ENCODE results near the gene GPX2.

GPX2 gene

DNA sequence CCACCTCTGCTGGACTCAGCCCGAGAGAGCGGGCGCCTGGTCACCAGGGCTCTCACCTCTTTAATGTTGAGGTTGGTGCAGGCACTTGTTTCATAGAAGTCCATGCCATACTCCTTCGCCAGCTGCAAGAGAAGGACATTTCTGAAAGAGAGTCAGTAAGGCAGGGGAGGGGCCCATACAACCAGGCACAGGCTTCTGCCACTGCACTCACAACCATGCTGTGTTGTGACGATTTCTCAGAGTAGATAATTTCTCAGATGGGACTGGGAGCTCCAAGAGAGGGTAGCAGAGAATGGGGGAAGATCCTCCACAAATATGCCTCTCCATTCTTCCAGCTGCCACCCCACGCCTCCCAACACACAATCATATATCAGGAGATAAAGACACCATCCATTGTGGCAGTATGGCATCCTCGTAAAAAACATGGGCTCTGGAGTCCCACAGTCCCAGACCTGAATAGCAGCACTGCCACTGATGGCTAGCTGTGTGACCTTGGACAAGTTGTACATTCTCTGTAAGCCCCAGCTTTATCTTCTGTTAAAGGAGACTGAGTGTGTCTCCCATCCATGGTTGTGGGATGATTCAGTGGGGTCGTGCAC, 6.2 kb upstream of the GPX2 start:
- no peaks in the 10 kb centered on the region for H3K36me3 ChIP-seq (ENCODE audit: insufficient read depth, low read length)
- H3K4me3 ChIP-seq (ENCODE audit: low read depth, low read length), result no peak overlapping the region
- H3K4me1 ChIP-seq (ENCODE audit: control insufficient read depth, insufficient read depth, low read length, unreplicated experiment), result no peaks in the 10 kb centered on the region
- H2AFZ ChIP-seq (ENCODE audit: low read length, unreplicated experiment), result no peak overlapping the region
- H3K27me3 ChIP-seq (ENCODE audit: insufficient read depth, low read length), result no peaks in the 10 kb centered on the region
- no peak overlapping the region for H3K27ac ChIP-seq (ENCODE audit: low read depth, low read length)
- no peaks in the 10 kb centered on the region for H3K79me2 ChIP-seq (ENCODE audit: control insufficient read depth, insufficient read depth, low read length, unreplicated experiment)

- Histone ChIP-seq H3K79me2 (ENCODE audit: control insufficient read depth, insufficient read depth, low read length, unreplicated experiment) (no peaks in the 10 kb centered on the region), H3K27ac (ENCODE audit: low read depth, low read length) (no peak overlapping the region), H3K4me1 (ENCODE audit: control insufficient read depth, insufficient read depth, low read length, unreplicated experiment) (no peaks in the 10 kb centered on the region), H3K4me3 (ENCODE audit: low read depth, low read length) (no peak overlapping the region), H3K27me3 (ENCODE audit: insufficient read depth, low read length) (no peaks in the 10 kb centered on the region), H3K36me3 (ENCODE audit: insufficient read depth, low read length) (no peaks in the 10 kb centered on the region), H2AFZ (ENCODE audit: low read length, unreplicated experiment) (no peak overlapping the region)
Measured at GRCh38 chr14:64947710-64948611, 5.4 kb upstream of the GPX2 start.

GRCh38 chr14:64946310-64947045, 3.9 kb upstream of the GPX2 start:
- Histone ChIP-seq H3K27ac (ENCODE audit: low read depth, low read length) (no peak overlapping the region), H3K4me3 (ENCODE audit: low read depth, low read length) (no peak overlapping the region), H3K79me2 (ENCODE audit: control insufficient read depth, insufficient read depth, low read length, unreplicated experiment) (no peaks in the 10 kb centered on the region), H3K36me3 (ENCODE audit: insufficient read depth, low read length) (no peaks in the 10 kb centered on the region), H3K27me3 (ENCODE audit: insufficient read depth, low read length) (no peaks in the 10 kb centered on the region), H2AFZ (ENCODE audit: low read length, unreplicated experiment) (no peak overlapping the region), H3K4me1 (ENCODE audit: control insufficient read depth, insufficient read depth, low read length, unreplicated experiment) (no peaks in the 10 kb centered on the region)

DNA sequence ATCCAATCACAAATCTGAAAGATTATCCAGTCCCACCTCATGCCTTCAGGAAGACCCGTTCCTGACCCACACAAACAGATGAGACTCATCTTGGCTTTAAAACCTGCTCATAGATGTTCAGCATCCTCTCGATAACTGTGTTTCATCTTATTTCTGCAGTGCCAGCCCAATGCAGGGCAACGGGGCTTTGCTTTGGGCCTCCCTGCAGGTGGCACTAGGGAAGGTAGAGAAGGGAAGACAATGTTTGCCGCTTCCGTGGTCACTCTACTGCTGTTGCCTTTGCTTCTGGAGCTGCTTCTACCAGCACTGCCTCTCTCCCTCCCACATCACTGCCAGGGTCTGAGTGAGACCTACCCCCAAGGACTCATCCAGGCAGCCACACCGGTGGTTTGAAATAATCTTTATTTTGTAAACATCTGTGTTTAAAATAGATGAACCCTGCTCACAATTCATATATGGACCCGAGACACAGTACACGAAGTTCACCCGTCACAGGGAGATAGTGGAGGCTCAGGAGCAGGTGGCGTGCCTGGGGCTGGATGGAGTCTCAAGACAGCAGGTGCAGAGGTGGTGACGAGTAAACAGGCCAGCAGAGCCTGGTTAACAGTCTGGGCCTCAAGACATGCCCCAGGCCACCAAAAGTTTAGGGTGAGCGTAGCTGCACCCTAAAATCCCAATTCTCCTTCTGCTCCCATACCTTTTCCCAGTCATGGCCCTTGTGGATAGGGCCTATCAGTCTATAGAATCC, 3.1 kb upstream of the GPX2 start:
- H3K27ac ChIP-seq (ENCODE audit: low read depth, low read length), result no peak overlapping the region
- H3K4me1 ChIP-seq (ENCODE audit: control insufficient read depth, insufficient read depth, low read length, unreplicated experiment), result no peaks in the 10 kb centered on the region
- H2AFZ ChIP-seq (ENCODE audit: low read length, unreplicated experiment), result no peak overlapping the region
- no peaks in the 10 kb centered on the region for H3K36me3 ChIP-seq (ENCODE audit: insufficient read depth, low read length)
- H3K79me2 ChIP-seq (ENCODE audit: control insufficient read depth, insufficient read depth, low read length, unreplicated experiment), result no peaks in the 10 kb centered on the region
- H3K4me3 ChIP-seq (ENCODE audit: low read depth, low read length), result no peak overlapping the region
- no peaks in the 10 kb centered on the region for H3K27me3 ChIP-seq (ENCODE audit: insufficient read depth, low read length)

DNA sequence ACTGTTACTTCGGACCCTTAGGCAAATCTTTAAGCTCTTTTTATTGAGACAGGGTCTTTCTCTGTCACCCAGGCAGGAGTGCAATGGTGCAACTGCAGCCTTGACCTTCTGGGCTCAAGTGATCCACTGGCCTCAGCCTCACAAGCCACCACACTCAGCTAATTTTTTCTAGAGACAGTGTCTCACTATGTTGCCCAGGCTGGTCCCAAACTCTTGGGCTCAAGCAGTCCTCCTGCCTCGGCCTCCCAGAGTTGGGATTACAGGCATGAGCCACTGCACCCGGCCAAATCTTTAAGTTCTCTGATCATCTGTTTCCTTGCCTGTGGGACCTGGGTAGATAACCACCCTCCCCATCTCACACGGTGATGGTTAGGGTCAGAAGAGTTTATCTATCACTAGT, 2.3 kb upstream of the GPX2 start:
- H3K27me3 ChIP-seq (ENCODE audit: insufficient read depth, low read length), result no peaks in the 10 kb centered on the region
- H3K36me3 ChIP-seq (ENCODE audit: insufficient read depth, low read length), result no peaks in the 10 kb centered on the region
- H3K79me2 ChIP-seq (ENCODE audit: control insufficient read depth, insufficient read depth, low read length, unreplicated experiment), result no peaks in the 10 kb centered on the region
- H3K4me3 ChIP-seq (ENCODE audit: low read depth, low read length), result no peak overlapping the region
- no peak overlapping the region for H3K27ac ChIP-seq (ENCODE audit: low read depth, low read length)
- no peak overlapping the region for H2AFZ ChIP-seq (ENCODE audit: low read length, unreplicated experiment)
- H3K4me1 ChIP-seq (ENCODE audit: control insufficient read depth, insufficient read depth, low read length, unreplicated experiment), result no peaks in the 10 kb centered on the region

- Histone ChIP-seq H3K79me2 (ENCODE audit: control insufficient read depth, insufficient read depth, low read length, unreplicated experiment) (no peaks in the 10 kb centered on the region), H2AFZ (ENCODE audit: low read length, unreplicated experiment) (no peak overlapping the region), H3K4me1 (ENCODE audit: control insufficient read depth, insufficient read depth, low read length, unreplicated experiment) (no peaks in the 10 kb centered on the region), H3K27me3 (ENCODE audit: insufficient read depth, low read length) (no peaks in the 10 kb centered on the region), H3K27ac (ENCODE audit: low read depth, low read length) (no peak overlapping the region), H3K4me3 (ENCODE audit: low read depth, low read length) (no peak overlapping the region), H3K36me3 (ENCODE audit: insufficient read depth, low read length) (no peaks in the 10 kb centered on the region)
Measured at GRCh38 chr14:64944041-64944440, 1.5 kb upstream of the GPX2 start.

DNA sequence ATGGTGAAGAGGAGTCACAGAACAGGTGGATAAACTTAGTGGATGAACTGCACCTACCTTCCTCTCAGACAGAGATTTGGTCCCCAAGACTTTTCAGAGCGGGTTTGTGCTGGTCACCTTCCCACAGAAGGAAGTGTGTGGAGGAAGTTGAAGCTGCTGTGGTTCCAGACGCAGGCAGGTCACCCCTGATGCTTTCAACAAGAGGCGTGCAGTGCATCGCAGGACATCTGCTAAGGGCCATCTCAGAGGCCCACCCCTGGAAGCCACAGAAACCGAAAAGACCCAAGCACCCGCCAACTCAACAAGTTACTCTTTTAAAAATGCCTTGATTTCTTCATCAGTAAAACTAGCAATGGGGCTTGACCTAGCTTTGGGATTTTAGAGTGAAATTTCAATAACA, 1.0 kb upstream of the GPX2 start:
- no peak overlapping the region for H2AFZ ChIP-seq (ENCODE audit: low read length, unreplicated experiment)
- no peaks in the 10 kb centered on the region for H3K4me1 ChIP-seq (ENCODE audit: control insufficient read depth, insufficient read depth, low read length, unreplicated experiment)
- H3K27me3 ChIP-seq (ENCODE audit: insufficient read depth, low read length), result no peaks in the 10 kb centered on the region
- no peaks in the 10 kb centered on the region for H3K36me3 ChIP-seq (ENCODE audit: insufficient read depth, low read length)
- no peak overlapping the region for H3K4me3 ChIP-seq (ENCODE audit: low read depth, low read length)
- H3K27ac ChIP-seq (ENCODE audit: low read depth, low read length), result no peak overlapping the region
- H3K79me2 ChIP-seq (ENCODE audit: control insufficient read depth, insufficient read depth, low read length, unreplicated experiment), result no peaks in the 10 kb centered on the region

DNA sequence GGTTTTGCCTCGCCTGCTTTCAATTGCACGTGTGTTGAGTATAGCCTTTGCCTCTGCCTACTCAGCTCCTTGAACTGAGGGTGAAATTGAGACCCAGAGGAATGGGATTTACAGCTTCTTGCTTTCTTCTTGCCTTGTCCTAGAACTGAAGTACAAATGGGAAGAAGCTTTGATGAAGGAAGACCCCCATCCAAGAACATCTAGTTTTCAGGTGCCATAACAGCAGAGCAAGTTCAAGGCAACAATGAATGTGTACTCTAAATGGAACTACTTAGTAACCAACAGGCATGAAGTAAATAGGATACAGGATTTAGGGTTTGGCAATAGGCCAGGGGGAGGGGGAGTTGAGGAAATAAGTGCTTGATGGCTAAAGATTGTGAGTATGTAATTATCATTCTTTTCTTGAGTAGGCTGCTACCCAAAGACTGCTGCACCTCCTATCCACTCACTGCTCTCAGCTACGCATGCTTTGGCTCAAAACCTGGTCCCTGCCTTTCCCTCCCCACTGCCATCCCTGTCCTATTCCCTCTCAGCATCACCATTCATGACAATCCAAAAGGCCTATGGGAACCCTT, 2.1 kb downstream of the GPX2 start:
- H3K4me3 ChIP-seq (ENCODE audit: low read depth, low read length), result no peak overlapping the region
- no peaks in the 10 kb centered on the region for H3K27me3 ChIP-seq (ENCODE audit: insufficient read depth, low read length)
- no peak overlapping the region for H3K27ac ChIP-seq (ENCODE audit: low read depth, low read length)
- H2AFZ ChIP-seq (ENCODE audit: low read length, unreplicated experiment), result no peak overlapping the region
- H3K4me1 ChIP-seq (ENCODE audit: control insufficient read depth, insufficient read depth, low read length, unreplicated experiment), result no peaks in the 10 kb centered on the region
- H3K79me2 ChIP-seq (ENCODE audit: control insufficient read depth, insufficient read depth, low read length, unreplicated experiment), result no peaks in the 10 kb centered on the region
- no peaks in the 10 kb centered on the region for H3K36me3 ChIP-seq (ENCODE audit: insufficient read depth, low read length)

DNA sequence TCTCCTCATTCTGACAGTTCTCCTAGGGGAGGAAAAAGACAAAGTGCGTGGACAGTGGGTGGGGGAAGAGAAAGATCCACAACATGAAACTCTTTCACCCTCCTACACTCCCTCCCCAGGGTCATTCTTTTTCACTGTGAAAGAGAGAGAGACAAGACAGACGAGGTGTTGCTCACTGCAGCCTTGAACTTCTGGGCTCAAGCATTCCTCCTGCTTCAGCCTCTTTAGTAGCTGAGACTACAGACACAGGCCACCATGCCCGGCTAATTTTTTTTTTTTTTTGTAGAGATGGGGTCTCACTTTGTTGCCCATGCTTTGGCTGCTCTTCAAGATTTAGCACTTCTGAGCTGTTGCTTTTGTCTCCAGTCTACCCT, 2.7 kb downstream of the GPX2 start:
- no peaks in the 10 kb centered on the region for H3K27me3 ChIP-seq (ENCODE audit: insufficient read depth, low read length)
- H3K36me3 ChIP-seq (ENCODE audit: insufficient read depth, low read length), result no peaks in the 10 kb centered on the region
- H3K4me1 ChIP-seq (ENCODE audit: control insufficient read depth, insufficient read depth, low read length, unreplicated experiment), result no peaks in the 10 kb centered on the region
- no peak overlapping the region for H3K4me3 ChIP-seq (ENCODE audit: low read depth, low read length)
- no peak overlapping the region for H3K27ac ChIP-seq (ENCODE audit: low read depth, low read length)
- no peak overlapping the region for H2AFZ ChIP-seq (ENCODE audit: low read length, unreplicated experiment)
- H3K79me2 ChIP-seq (ENCODE audit: control insufficient read depth, insufficient read depth, low read length, unreplicated experiment), result no peaks in the 10 kb centered on the region

All from ACC112 (cell line).